HEK293T (cell line): Measurements from ENCODE around the gene FIGN.

Source experiments
- CTCF ChIA-PET: fragments of 350-600 bp; formaldehyde crosslinking; extraction: SDS; loops from one replicate; lab custom pipeline; 2021; ENCODE audit warnings: antibody characterized with exemption, inconsistent platforms; lab: Yijun Ruan, JAX
- POLR2A ChIA-PET: fragments of 350-600 bp; formaldehyde crosslinking; extraction: SDS; loops from one replicate; lab custom pipeline; 2020; ENCODE audit warnings: antibody characterized with exemption, inconsistent platforms; lab: Yijun Ruan, JAX
- DNase-seq: peaks from one replicate; pipeline ENCODE4 v3.0.0; 2012; ENCODE audit warnings: mixed read lengths; ENCODE audit errors: extremely low spot score
- ARNT ChIP-seq: fragments of 450-650 bp; IDR thresholded peaks from 2 replicates; pipeline ENCODE4 v1.6.1; 2017; ENCODE audit warnings: mild to moderate bottlenecking
- BHLHE40 ChIP-seq: fragments of 450-650 bp; IDR thresholded peaks from 2 replicates; pipeline ENCODE4 v1.6.1; 2016; ENCODE audit warnings: mild to moderate bottlenecking, moderate library complexity, borderline replicate concordance
- CTBP1 ChIP-seq: fragments of 450-650 bp; IDR thresholded peaks from 2 replicates; pipeline ENCODE4 v1.6.1; 2016; ENCODE audit warnings: borderline replicate concordance
- ELF4 ChIP-seq: fragments of 450-650 bp; IDR thresholded peaks from 2 replicates; pipeline ENCODE4 v1.6.1; 2017; ENCODE audit warnings: antibody characterized with exemption
- FOXA1 ChIP-seq: fragments of 450-650 bp; IDR thresholded peaks from 2 replicates; pipeline ENCODE4 v1.6.1; 2016; ENCODE audit warnings: mild to moderate bottlenecking
- FOXK2 ChIP-seq: fragments of 450-650 bp; IDR thresholded peaks from 2 replicates; pipeline ENCODE4 v1.6.1; 2016; ENCODE audit warnings: mild to moderate bottlenecking
- FOXM1 ChIP-seq: fragments of 450-650 bp; IDR thresholded peaks from 2 replicates; pipeline ENCODE4 v1.6.1; 2017; ENCODE audit warnings: mild to moderate bottlenecking, borderline replicate concordance
- HDGF ChIP-seq: fragments of 450-650 bp; IDR thresholded peaks from 2 replicates; pipeline ENCODE4 v1.6.1; 2017; ENCODE audit warnings: antibody characterized with exemption, borderline replicate concordance
- L3MBTL2 ChIP-seq: fragments of 450-650 bp; conservative IDR thresholded peaks from 2 replicates; pipeline ENCODE4 v1.6.1; 2016; ENCODE audit warnings: mild to moderate bottlenecking
- LEF1 ChIP-seq: fragments of 450-650 bp; IDR thresholded peaks from 2 replicates; pipeline ENCODE4 v1.6.1; 2017; ENCODE audit warnings: mild to moderate bottlenecking, borderline replicate concordance
- NFRKB ChIP-seq: fragments of 450-650 bp; IDR thresholded peaks from 2 replicates; pipeline ENCODE4 v1.6.1; 2016; ENCODE audit warnings: mild to moderate bottlenecking, moderate library complexity
- PKNOX1 ChIP-seq: fragments of 450-650 bp; IDR thresholded peaks from 2 replicates; pipeline ENCODE4 v1.6.1; 2016
- SP1 ChIP-seq: fragments of 450-650 bp; IDR thresholded peaks from 2 replicates; pipeline ENCODE4 v1.6.1; 2017
- SUZ12 ChIP-seq: fragments of 450-650 bp; IDR thresholded peaks from 2 replicates; pipeline ENCODE4 v1.6.1; 2016; ENCODE audit warnings: mild to moderate bottlenecking
- TARDBP ChIP-seq: fragments of 450-650 bp; IDR thresholded peaks from 2 replicates; pipeline ENCODE4 v1.6.1; 2016
- ZNF384 ChIP-seq: fragments of 450-650 bp; IDR thresholded peaks from 2 replicates; pipeline ENCODE4 v1.6.1; 2016

FIGN gene

GRCh38 chr2:163600801-163601200 is 135.0 kb downstream of the FIGN start:
- ChIA-PET POLR2A (no interaction called here), CTCF (no interaction called here)

GRCh38 chr2:163595028-163595427 is 140.8 kb downstream of the FIGN start:
- ChIA-PET POLR2A (no interaction called here), CTCF (no interaction called here)
- TF ChIP-seq TARDBP (no peak), ZNF384 (no peak), L3MBTL2 (no peak), FOXM1 (no peak), ARNT (no peak), LEF1 (no peak), BHLHE40 (no peak), HDGF (no peak)
- DNase-seq, result no peak

More at GRCh38 chr2:163600801-163601200, 135.0 kb downstream of the FIGN start:
- TF ChIP-seq SUZ12, result no peak
- no peak for TF ChIP-seq L3MBTL2
- TF ChIP-seq TARDBP, result no peak
- TF ChIP-seq PKNOX1, result no peak
- no peak for TF ChIP-seq NFRKB
- TF ChIP-seq BHLHE40, result no peak
- no peak for TF ChIP-seq CTBP1
- no peak for TF ChIP-seq FOXK2
- TF ChIP-seq SP1, result no peak
- TF ChIP-seq FOXM1, result no peak
- TF ChIP-seq HDGF, result no peak
- TF ChIP-seq LEF1, result no peak
- TF ChIP-seq ZNF384, result no peak
- no peak for TF ChIP-seq ELF4
- no peak for TF ChIP-seq FOXA1
- TF ChIP-seq ARNT, result no peak
- DNase-seq, result no peak

GRCh38 chr2:163594497-163594896 is 141.3 kb downstream of the FIGN start:
- ChIA-PET POLR2A (no interaction called here), CTCF (no interaction called here)

GRCh38 chr2:163593982-163594381 is 141.8 kb downstream of the FIGN start:
- TF ChIP-seq CTBP1, result no peak
- TF ChIP-seq FOXK2, result no peak
- TF ChIP-seq HDGF, result no peak
- no peak for TF ChIP-seq ZNF384
- no peak for TF ChIP-seq BHLHE40
- TF ChIP-seq FOXM1, result no peak
- TF ChIP-seq FOXA1, result no peak
- TF ChIP-seq ARNT, result no peak
- no peak for TF ChIP-seq SUZ12
- TF ChIP-seq SP1, result no peak
- no peak for DNase-seq
- ChIA-PET POLR2A (no interaction called here), CTCF (no interaction called here)

More at GRCh38 chr2:163594497-163594896, 141.3 kb downstream of the FIGN start:
- no peak for DNase-seq
- no peak for TF ChIP-seq ELF4
- no peak for TF ChIP-seq FOXA1
- TF ChIP-seq HDGF, result no peak
- no peak for TF ChIP-seq SUZ12
- TF ChIP-seq PKNOX1, result no peak
- no peak for TF ChIP-seq L3MBTL2
- TF ChIP-seq FOXM1, result no peak
- TF ChIP-seq BHLHE40, result no peak
- TF ChIP-seq FOXK2, result no peak
- TF ChIP-seq TARDBP, result no peak
- TF ChIP-seq LEF1, result no peak
- no peak for TF ChIP-seq ZNF384
- TF ChIP-seq CTBP1, result no peak
- no peak for TF ChIP-seq SP1
- no peak for TF ChIP-seq ARNT
- no peak for TF ChIP-seq NFRKB

- no peak for DNase-seq
- ChIA-PET CTCF (interaction anchor here (0.6 kb wide), 1 partner anchor 86 kb away, joined by 3 read pairs; no protein-coding TSS in a partner anchor), POLR2A (no interaction called here)
- TF ChIP-seq ZNF384 (no peak), SUZ12 (no peak), NFRKB (no peak), ELF4 (no peak), LEF1 (no peak), PKNOX1 (no peak), SP1 (no peak), CTBP1 (no peak), FOXK2 (no peak), ARNT (no peak), BHLHE40 (no peak), HDGF (no peak), TARDBP (no peak), L3MBTL2 (no peak), FOXA1 (no peak), FOXM1 (no peak)
These were observed 142.7 kb downstream of the FIGN start for GRCh38 chr2:163592954-163593622.

GRCh38 chr2:163591461-163591860 is 144.3 kb downstream of the FIGN start:
- no peak for DNase-seq
- CTCF ChIA-PET, result no interaction called here
- POLR2A ChIA-PET, result no interaction called here
- TF ChIP-seq SUZ12 (no peak), HDGF (no peak), FOXA1 (no peak), PKNOX1 (no peak), L3MBTL2 (no peak)
